Measurements from ENCODE around the gene TBC1D7. TPM values are rescaled to one million over a fixed set of nuclear protein-coding genes. Genes with fewer than 3 reads are reported as not detected.

Gene TBC1D7
- total RNA-seq, 4 donors from 2014 or later, result 5.5 to 12.5 (median 8.4) TPM

DNA sequence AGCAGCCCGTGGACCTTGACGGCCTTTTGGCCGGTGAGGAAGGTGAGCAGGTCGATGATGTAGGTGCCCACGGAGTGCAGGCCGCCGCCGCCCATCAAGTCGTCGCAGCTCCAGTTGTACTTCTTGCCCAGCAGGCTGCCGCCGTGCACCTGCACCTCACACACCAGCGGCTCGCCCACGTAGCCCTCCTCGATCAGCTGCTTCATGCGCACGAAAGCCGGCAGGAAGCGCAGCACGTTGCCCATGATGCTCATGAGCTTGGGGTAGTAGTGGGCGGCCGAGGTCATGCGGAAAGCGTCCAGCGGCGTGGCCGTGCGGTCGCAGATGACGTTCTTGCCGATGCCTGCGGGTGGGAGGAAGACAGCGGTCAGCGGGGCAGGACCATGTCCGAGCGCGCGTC is 37.0 kb upstream of the TBC1D7 start:
- H3K27me3 ChIP-seq, result no peaks in the 10 kb centered on the region
- WGBS, result 96% methylated on average over 39 of the region's 39 CpGs
- H3K27ac ChIP-seq (replicated peaks in 1 of 4), result no peak overlapping the region
- DNase-seq (ENCODE audit: extremely low spot score), result no peak
- peaks cover 17 to 34% (median 18%) of the 10 kb centered on the region in 4 donors for H3K4me1 ChIP-seq
- no peaks in the 10 kb centered on the region for H3K9me3 ChIP-seq
- TF ChIP-seq POLR2AphosphoS5 (IDR thresholded peaks at IDR 0.05), result no peak
- no peak for TF ChIP-seq POLR2A (IDR thresholded peaks at IDR 0.05; ENCODE audit: low read depth)
- TF ChIP-seq EP300 (IDR thresholded peaks at IDR 0.05), result no peak
- TF ChIP-seq, protein P1, sequence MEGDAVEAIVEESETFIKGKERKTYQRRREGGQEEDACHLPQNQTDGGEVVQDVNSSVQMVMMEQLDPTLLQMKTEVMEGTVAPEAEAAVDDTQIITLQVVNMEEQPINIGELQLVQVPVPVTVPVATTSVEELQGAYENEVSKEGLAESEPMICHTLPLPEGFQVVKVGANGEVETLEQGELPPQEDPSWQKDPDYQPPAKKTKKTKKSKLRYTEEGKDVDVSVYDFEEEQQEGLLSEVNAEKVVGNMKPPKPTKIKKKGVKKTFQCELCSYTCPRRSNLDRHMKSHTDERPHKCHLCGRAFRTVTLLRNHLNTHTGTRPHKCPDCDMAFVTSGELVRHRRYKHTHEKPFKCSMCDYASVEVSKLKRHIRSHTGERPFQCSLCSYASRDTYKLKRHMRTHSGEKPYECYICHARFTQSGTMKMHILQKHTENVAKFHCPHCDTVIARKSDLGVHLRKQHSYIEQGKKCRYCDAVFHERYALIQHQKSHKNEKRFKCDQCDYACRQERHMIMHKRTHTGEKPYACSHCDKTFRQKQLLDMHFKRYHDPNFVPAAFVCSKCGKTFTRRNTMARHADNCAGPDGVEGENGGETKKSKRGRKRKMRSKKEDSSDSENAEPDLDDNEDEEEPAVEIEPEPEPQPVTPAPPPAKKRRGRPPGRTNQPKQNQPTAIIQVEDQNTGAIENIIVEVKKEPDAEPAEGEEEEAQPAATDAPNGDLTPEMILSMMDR (IDR thresholded peaks at IDR 0.05), result no peak
- H3K4me3 ChIP-seq, result no peak overlapping the region
- intact Hi-C loops (cut with DNase I), result no loop called here
- peaks cover 0 to 17% (median 16%) of the 10 kb centered on the region in 4 donors for H3K36me3 ChIP-seq

- peaks cover 17 to 39% (median 20%) of the 10 kb centered on the region in 4 donors for H3K4me1 ChIP-seq
- no peak overlapping the region for H3K4me3 ChIP-seq
These were observed 36.5 kb upstream of the TBC1D7 start for GRCh38 chr6:13364842-13365241.

GRCh38 chr6:13362412-13362811 is 34.1 kb upstream of the TBC1D7 start:
- H3K27ac ChIP-seq (replicated peaks in 1 of 4), result no peak overlapping the region
- intact Hi-C loops (cut with DNase I), result no loop called here

More at GRCh38 chr6:13364842-13365241, 36.5 kb upstream of the TBC1D7 start:
- no peak for DNase-seq (ENCODE audit: extremely low spot score)
- Histone ChIP-seq H3K9me3 (no peaks in the 10 kb centered on the region), H3K27ac (replicated peaks in 1 of 4) (no peak overlapping the region), H3K36me3 (peaks cover 0 to 17% (median 16%) of the 10 kb centered on the region in 4 donors), H3K27me3 (no peaks in the 10 kb centered on the region)
- intact Hi-C loops (cut with DNase I), result no loop called here
- WGBS, result 100% methylated on average over 3 of the region's 34 CpGs
- TF ChIP-seq POLR2AphosphoS5 (IDR thresholded peaks at IDR 0.05) (no peak), EP300 (IDR thresholded peaks at IDR 0.05) (no peak), POLR2A (IDR thresholded peaks at IDR 0.05; ENCODE audit: low read depth) (no peak)
- TF ChIP-seq, protein P1 (IDR thresholded peaks at IDR 0.05), result no peak

GRCh38 chr6:13360671-13361540 is 32.6 kb upstream of the TBC1D7 start:
- Histone ChIP-seq H3K27me3 (no peaks in the 10 kb centered on the region), H3K4me1 (peaks cover 3 to 28% (median 8%) of the 10 kb centered on the region in 4 donors), H3K27ac (replicated peaks in 1 of 4) (no peak overlapping the region), H3K9me3 (no peaks in the 10 kb centered on the region), H3K4me3 (no peak overlapping the region), H3K36me3 (peaks cover 0 to 21% (median 16%) of the 10 kb centered on the region in 4 donors)
- intact Hi-C loops (cut with DNase I), result no loop called here
- WGBS, result 79% methylated on average over 6 of the region's 6 CpGs
- no peak for DNase-seq (ENCODE audit: extremely low spot score)
- no peak for TF ChIP-seq EP300 (IDR thresholded peaks at IDR 0.05)
- no peak for TF ChIP-seq POLR2A (IDR thresholded peaks at IDR 0.05; ENCODE audit: low read depth)
- TF ChIP-seq, protein P1 (IDR thresholded peaks at IDR 0.05), result no peak
- TF ChIP-seq POLR2AphosphoS5 (IDR thresholded peaks at IDR 0.05), result no peak

More at GRCh38 chr6:13362412-13362811, 34.1 kb upstream of the TBC1D7 start:
- DNase-seq (ENCODE audit: extremely low spot score), result no peak
- 79% methylated on average over 5 of the region's 5 CpGs for WGBS
- Histone ChIP-seq H3K4me1 (peaks cover 3 to 28% (median 8%) of the 10 kb centered on the region in 4 donors), H3K4me3 (no peak overlapping the region), H3K9me3 (no peaks in the 10 kb centered on the region), H3K36me3 (peaks cover 0 to 21% (median 16%) of the 10 kb centered on the region in 4 donors), H3K27me3 (no peaks in the 10 kb centered on the region)
- TF ChIP-seq, protein P1 (IDR thresholded peaks at IDR 0.05), result no peak
- TF ChIP-seq POLR2A (IDR thresholded peaks at IDR 0.05; ENCODE audit: low read depth) (no peak), POLR2AphosphoS5 (IDR thresholded peaks at IDR 0.05) (no peak), EP300 (IDR thresholded peaks at IDR 0.05) (no peak)

Data from esophagus muscularis mucosa (tissue), 4 donors.